Activated CD4-positive, alpha-beta memory T cell treated with anti-CD3 and anti-CD28 coated beads for 36 hours (primary cell): ENCODE data around the gene PASK. TPM values are rescaled to one million over a fixed set of nuclear protein-coding genes. Genes with fewer than 3 reads are reported as not detected.
"Not testable (repeated sequence)": the region's sequence is repeated elsewhere in the genome, so short reads cannot be mapped to it uniquely, and the experiment has no call there.

ENCODE experiments used
- CTCF ChIA-PET: fragments of 350-600 bp; sonication (Branson Sonifier 250); formaldehyde crosslinking; loops from one replicate; lab custom pipeline; 2021; ENCODE audit warnings: antibody characterized with exemption, inconsistent platforms; lab: Charles Lee
- POLR2A ChIA-PET: fragments of 350-600 bp; sonication (Branson Sonifier 250); formaldehyde crosslinking; loops from one replicate; lab custom pipeline; 2021; ENCODE audit warnings: antibody characterized with exemption; lab: Charles Lee
- DNase-seq: peaks from one replicate; pipeline ENCODE4 v3.0.0-alpha.2; 2020
- H3K27ac Mint-ChIP-seq: one replicate; pipeline ENCODE4 v1.8.0; 2021; ENCODE audit warnings: mixed read lengths
- H3K27me3 Mint-ChIP-seq: one replicate; pipeline ENCODE4 v1.8.0; 2021; ENCODE audit warnings: mixed read lengths
- H3K36me3 Mint-ChIP-seq: one replicate; pipeline ENCODE4 v1.8.0; 2021; ENCODE audit warnings: mixed read lengths
- H3K4me1 Mint-ChIP-seq: one replicate; pipeline ENCODE4 v1.8.0; 2021; ENCODE audit warnings: low read depth, mixed read lengths
- H3K4me3 Mint-ChIP-seq: one replicate; pipeline ENCODE4 v1.8.0; 2021; ENCODE audit warnings: mild to moderate bottlenecking, mixed read lengths
- H3K9me3 Mint-ChIP-seq: one replicate; pipeline ENCODE4 v1.8.0; 2021; ENCODE audit warnings: mixed read lengths
- intact Hi-C: fragments of 100-400 bp; cut with micrococcal nuclease; formaldehyde crosslinking; loops from one replicate; pipeline ENCODE4 v1.15.1; 2023
- total RNA-seq, 2 experiments: library from RNA; stranded (reverse); gene quantifications; one replicate each; pipeline ENCODE4 v1.2.3, GENCODE V29; 2021

Gene PASK
- total RNA-seq, 2 experiments from 2014 or later, result 86.1 to 100 TPM

DNA sequence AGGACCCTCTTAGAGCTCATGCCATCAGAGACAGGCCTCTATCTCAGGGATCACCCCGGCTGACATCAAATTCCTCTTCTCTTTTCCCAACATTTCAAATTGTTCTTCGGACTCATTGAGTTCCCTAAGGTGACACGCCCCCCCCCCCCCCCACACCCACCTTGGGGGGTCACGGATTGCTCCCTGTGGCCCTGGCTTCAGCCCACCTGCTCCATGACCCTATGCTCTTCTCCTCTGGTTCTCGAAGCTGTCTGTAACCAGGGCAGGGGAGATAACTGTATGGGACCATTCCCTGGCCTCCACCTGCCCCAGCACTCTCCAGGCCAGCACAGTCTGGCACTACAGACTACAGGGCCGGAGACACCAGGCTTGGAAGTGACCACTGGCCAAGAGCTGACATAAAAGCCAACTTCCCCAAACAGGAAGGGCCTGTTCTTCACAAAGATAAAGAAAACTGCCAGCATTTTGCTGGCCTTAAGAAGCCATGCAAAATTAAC lies 54.3 kb downstream of the PASK start:
- peaks cover 66% of the 10 kb centered on the region for H3K36me3 Mint-ChIP-seq
- no peaks in the 10 kb centered on the region for H3K27me3 Mint-ChIP-seq
- CTCF ChIA-PET, result interaction anchor here (0.7 to 1.5 kb wide), 3 partner anchors 16 to 23 kb away, joined by 3 to 9 read pairs (median 4); no protein-coding TSS in a partner anchor
- no peaks in the 10 kb centered on the region for H3K9me3 Mint-ChIP-seq
- peak overlapping the region; percentile 89 for H3K27ac Mint-ChIP-seq
- peaks cover 62% of the 10 kb centered on the region for H3K4me1 Mint-ChIP-seq
- intact Hi-C loops, result loop anchor here (2.0 to 10.0 kb wide), 2 partner anchors 18 to 220 kb away; partner anchors contain the start of genes HDLBP and SEPTIN2
- POLR2A ChIA-PET, result interaction anchor here (0.7 to 1.3 kb wide), 2 partner anchors 11 to 172 kb away, joined by 3 read pairs; no protein-coding TSS in a partner anchor
- no peak overlapping the region for H3K4me3 Mint-ChIP-seq
- DNase-seq, result no peak

DNA sequence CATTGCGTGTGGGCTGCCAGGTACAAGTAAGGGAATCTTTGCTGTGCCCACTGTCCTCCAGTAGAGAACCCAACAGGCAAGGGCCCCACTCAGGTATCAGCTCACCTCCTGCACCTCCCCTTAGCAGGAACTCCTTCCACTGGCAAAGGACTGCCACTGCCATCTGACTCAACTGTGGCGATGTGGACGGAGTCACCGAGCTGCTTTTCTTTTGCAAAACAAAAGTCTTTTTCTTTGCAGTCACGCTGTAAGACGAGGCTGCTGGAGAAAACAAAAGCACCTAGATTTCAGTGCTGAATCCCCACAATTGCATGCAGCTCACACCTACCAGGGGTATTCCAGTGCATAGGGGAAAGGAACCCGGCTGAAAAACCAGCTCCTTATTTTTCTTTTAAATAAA lies 55.1 kb downstream of the PASK start:
- no peak for DNase-seq
- peaks cover 60% of the 10 kb centered on the region for H3K36me3 Mint-ChIP-seq
- H3K4me1 Mint-ChIP-seq, result peaks cover 55% of the 10 kb centered on the region
- CTCF ChIA-PET, result interaction anchor here (0.7 to 1.0 kb wide), 2 partner anchors 15 to 22 kb away, joined by 3 to 9 read pairs; no protein-coding TSS in a partner anchor
- no peak overlapping the region for H3K4me3 Mint-ChIP-seq
- POLR2A ChIA-PET, result interaction anchor here (0.7 kb wide), 1 partner anchor 173 kb away, joined by 3 read pairs; no protein-coding TSS in a partner anchor
- H3K27ac Mint-ChIP-seq, result peak overlapping the region; percentile 15
- intact Hi-C loops, result loop anchor here (2.0 to 10.0 kb wide), 2 partner anchors 19 to 221 kb away; partner anchors contain the start of genes HDLBP and SEPTIN2
- H3K27me3 Mint-ChIP-seq, result no peaks in the 10 kb centered on the region
- no peaks in the 10 kb centered on the region for H3K9me3 Mint-ChIP-seq

DNA sequence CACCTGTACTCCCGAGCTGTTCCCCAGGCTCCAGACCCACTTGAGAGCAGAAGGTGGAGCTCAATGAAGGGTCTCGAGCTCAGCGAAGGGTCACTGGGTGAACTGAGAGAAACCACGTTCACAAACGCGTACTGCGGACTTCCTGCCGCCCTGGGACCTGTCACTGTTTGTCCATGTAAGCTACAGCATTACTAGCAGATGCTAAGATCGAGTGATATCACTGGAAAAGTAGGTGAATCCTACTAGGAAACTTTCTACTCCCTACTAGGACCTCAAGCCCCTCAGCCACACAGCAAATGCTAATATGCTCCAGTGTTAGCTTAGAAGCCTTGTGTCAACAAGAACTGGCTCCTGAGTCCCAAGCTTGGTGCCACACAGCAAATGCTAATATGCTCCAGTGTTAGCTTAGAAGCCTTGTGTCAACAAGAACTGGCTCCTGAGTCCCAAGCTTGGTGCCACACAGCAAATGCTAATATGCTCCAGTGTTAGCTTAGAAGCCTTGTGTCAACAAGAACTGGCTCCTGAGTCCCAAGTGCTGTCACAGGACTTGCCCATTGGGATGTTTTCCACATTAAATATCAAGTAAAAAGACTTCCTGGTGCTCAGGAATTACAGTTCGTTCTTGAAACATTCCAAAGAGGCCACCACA lies 56.0 kb downstream of the PASK start:
- H3K9me3 Mint-ChIP-seq, H3K4me3 Mint-ChIP-seq, CTCF ChIA-PET, DNase-seq, H3K27me3 Mint-ChIP-seq: not testable (repeated sequence)
- peaks cover 60% of the 10 kb centered on the region for H3K36me3 Mint-ChIP-seq
- intact Hi-C loops, result loop anchor here (10.0 kb wide), 1 partner anchor 222 kb away; the partner anchor contains the start of genes HDLBP and SEPTIN2
- POLR2A ChIA-PET, result interaction anchor here (0.7 kb wide), 1 partner anchor 56 kb away, joined by 3 read pairs; the partner anchor contains the start of gene PASK
- H3K4me1 Mint-ChIP-seq, result peaks cover 49% of the 10 kb centered on the region
- peak overlapping the region; percentile 32 for H3K27ac Mint-ChIP-seq

DNA sequence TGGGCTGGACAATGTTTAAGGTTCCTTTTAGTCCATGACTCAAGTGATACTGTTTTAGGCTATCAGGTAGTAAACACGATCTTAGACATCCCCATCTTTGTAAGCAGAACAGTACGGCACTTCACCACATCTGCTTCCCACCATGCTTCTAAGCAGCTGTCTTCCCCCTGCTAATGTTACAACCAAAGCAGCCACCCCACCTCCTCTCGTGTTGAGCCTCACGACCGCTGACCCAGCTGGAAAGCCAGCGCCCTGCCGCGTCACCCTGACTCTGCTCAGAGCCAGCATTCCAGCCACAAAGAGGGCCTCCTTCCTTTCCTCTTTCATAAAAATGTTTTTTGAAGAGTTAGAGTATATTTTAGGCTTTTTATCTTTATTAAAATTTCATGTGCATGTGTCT lies 56.6 kb downstream of the PASK start:
- Mint-ChIP-seq H3K27me3 (no peaks in the 10 kb centered on the region), H3K36me3 (peaks cover 64% of the 10 kb centered on the region), H3K27ac (peak overlapping the region; percentile 32), H3K4me3 (no peak overlapping the region), H3K4me1 (peaks cover 48% of the 10 kb centered on the region), H3K9me3 (no peaks in the 10 kb centered on the region)
- POLR2A ChIA-PET, result no interaction called here
- intact Hi-C loops, result loop anchor here (10.0 kb wide), 1 partner anchor 222 kb away; the partner anchor contains the start of genes HDLBP and SEPTIN2
- DNase-seq, result peak; percentile 3
- CTCF ChIA-PET, result no interaction called here

DNA sequence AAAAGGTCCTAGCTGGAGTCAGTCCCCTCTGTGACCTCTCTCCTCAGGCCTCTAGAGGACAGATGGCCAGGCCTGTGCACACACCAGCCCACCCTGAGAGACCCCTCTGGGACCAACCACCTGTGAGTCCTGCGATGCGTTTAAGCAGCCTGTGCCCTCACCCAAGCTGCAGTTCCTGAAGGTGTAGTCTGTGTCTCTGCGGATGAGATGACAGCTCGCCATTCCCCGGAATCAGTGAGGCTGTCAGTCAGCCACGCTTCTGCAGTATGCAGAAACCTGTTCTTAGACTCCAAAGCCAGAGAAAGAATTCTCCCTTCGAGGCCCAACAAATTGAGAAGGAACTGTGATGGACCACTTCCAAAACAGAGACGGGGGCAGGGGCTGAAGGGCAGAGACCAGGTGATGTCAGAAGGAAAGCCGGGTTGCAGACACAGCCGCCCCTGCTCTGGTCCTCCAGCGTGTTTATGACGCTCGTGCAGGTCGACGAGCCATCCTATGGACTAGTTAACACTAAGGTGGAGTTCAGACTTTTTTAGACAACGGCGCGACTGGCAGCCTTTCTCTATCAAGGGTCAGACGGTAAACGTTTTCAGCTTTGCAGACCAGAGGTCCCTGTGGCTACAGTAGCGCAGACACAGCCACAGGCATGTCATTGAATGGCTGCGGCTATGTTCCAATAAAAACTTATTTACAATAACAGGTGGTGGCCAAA lies 57.4 kb downstream of the PASK start:
- Mint-ChIP-seq H3K9me3 (no peaks in the 10 kb centered on the region), H3K4me3 (no peak overlapping the region), H3K27ac (no peak overlapping the region), H3K36me3 (peaks cover 64% of the 10 kb centered on the region), H3K27me3 (no peaks in the 10 kb centered on the region), H3K4me1 (peaks cover 40% of the 10 kb centered on the region)
- intact Hi-C loops, result loop anchor here (10.0 kb wide), 1 partner anchor 223 kb away; the partner anchor contains the start of genes HDLBP and SEPTIN2
- ChIA-PET CTCF (no interaction called here), POLR2A (no interaction called here)
- DNase-seq, result peak; percentile 4

DNA sequence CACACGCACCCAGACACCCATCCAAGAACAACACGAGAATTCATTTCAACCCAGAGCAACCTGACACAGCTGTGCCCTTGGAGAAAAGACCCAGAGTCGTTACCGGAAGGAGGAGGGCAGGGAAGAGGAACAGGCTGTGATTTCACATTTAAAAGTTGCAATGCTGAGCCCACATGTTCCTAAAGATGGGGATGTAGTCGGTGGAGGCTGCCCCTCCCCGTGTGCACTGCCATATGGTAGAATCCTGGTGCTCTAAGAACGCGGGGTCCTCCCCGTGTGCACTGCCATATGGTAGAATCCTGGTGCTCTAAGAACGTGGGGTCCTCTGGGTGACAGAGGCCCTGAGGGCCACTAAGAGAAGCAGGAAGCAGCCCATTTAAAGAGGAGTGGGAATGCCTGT lies 58.1 kb downstream of the PASK start:
- POLR2A ChIA-PET, result no interaction called here
- CTCF ChIA-PET, result no interaction called here
- Mint-ChIP-seq H3K4me3 (no peak overlapping the region), H3K27me3 (no peaks in the 10 kb centered on the region), H3K9me3 (no peaks in the 10 kb centered on the region), H3K27ac (no peak overlapping the region), H3K4me1 (peaks cover 33% of the 10 kb centered on the region), H3K36me3 (peaks cover 66% of the 10 kb centered on the region)
- DNase-seq, result peak; percentile 4
- intact Hi-C loops, result loop anchor here (10.0 kb wide), 1 partner anchor 224 kb away; the partner anchor contains the start of genes HDLBP and SEPTIN2

DNA sequence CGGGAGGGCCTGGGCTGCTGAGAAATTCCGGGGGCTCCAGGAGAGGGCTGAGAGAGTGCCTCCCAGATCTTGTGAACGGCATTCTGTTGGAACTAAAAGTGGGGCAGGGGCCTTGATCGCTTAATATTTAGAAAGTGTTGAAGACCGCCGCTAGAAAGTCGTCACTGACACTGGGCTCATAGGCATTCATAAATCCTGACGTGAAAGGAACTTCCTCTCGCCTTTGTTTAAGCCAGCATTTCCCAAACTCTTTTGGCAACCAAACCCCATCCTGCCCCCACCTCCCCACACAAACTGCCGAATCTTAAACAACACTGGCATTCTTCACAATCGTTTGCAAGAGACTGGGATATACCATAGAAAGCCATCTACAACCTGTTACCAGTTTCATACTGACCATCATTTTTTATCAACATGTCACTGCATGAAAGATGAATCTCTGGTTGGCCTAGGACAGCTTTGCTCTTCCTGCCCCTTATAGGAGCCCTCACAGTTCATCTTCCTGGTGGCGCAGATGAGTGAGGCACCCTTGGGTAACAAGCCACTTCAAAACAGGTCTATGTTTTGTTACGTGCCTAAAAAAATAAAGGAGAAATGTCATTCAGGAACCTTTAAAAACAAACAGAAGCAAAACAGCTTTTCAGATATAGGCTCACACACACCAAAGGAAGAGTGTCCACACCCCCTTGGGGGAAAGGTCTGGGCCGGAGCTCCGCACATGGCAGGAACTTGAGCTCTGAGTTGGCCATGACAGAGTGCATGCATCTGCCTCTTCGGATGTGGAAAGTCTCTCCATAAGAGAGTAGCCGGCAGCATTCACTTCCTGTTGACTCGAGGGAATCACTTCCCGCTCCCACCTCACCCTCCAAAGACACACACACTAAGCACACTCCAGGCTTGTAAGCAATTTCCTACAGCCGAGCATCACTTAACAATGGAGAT lies 60.2 kb downstream of the PASK start:
- Mint-ChIP-seq H3K36me3 (peaks cover 63% of the 10 kb centered on the region), H3K27me3 (no peaks in the 10 kb centered on the region), H3K4me3 (no peak overlapping the region), H3K27ac (peak overlapping the region; percentile 28), H3K4me1 (peaks cover 15% of the 10 kb centered on the region), H3K9me3 (peaks cover 4% of the 10 kb centered on the region)
- DNase-seq, result peak; percentile 4
- POLR2A ChIA-PET, result no interaction called here
- intact Hi-C loops, result no loop called here
- CTCF ChIA-PET, result interaction anchor here (1.8 kb wide), 1 partner anchor 11 kb away, joined by 9 read pairs; no protein-coding TSS in a partner anchor

DNA sequence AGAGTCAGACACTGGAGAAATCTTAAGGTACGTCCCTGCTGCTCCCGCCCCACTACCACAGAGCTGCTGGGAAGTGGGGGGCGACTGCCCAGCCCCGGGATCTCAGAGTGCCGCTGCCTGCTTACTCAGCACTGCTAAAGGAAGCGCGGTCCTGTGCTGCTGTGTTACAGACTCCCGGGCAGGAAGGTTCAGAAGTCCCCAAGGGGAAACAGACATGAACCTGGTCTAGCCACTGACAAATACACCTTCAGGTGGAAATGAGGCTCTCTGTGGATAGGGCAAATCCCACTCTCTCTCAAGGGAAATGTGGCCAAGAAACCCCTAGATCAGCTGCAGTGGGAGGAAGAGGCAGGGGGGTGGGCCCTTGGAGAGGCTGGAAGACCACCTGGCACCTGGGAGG lies 60.9 kb downstream of the PASK start:
- Mint-ChIP-seq H3K27ac (peak overlapping the region; percentile 28), H3K27me3 (no peaks in the 10 kb centered on the region), H3K4me3 (no peak overlapping the region), H3K36me3 (peaks cover 60% of the 10 kb centered on the region), H3K4me1 (peaks cover 11% of the 10 kb centered on the region), H3K9me3 (peaks cover 4% of the 10 kb centered on the region)
- peak; percentile 2 for DNase-seq
- ChIA-PET CTCF (no interaction called here), POLR2A (no interaction called here)
- intact Hi-C loops, result no loop called here

DNA sequence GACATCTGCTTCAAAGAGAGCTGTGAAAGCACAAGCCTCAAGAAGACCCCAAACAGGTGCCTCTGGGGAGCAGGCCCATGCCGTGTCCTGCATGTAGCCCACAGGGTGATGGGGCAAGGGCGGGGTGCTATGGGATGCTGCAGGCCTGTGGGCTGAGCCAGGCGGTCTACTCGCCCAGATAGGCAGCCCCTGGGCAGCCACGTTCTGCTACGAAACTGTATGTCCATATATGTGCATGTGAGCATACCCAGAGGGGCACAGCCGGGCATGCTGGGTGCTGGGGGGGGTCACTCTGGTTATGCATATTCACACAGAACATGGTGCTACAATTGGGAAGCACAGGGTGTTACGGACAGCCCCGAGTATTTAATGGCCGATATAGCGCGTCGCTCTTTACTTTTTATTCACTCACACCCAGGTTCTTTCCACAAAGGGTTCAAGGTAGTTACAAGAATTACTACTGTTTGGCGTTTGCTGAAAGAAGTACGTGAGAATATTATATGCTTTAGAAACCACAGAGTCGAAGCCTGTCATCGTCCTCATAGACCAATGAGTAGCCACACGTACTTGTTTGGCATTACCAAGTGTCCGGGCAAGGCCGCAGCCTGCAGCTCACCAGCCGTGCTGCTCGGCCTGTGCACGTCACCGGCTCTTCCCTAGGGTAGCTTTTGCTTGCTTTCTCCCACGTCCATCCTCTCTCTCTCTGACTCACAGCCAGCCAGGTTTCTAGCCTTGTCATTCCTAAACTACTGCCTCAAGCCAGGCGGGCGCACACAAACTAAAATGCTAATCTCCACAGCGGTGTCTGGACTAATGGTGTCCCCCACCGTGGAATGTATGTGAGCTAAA lies 61.6 kb downstream of the PASK start:
- H3K4me3 Mint-ChIP-seq, result no peak overlapping the region
- ChIA-PET POLR2A (no interaction called here), CTCF (interaction anchor here (1.2 kb wide), 1 partner anchor 9 kb away, joined by 5 read pairs; no protein-coding TSS in a partner anchor)
- peaks cover 11% of the 10 kb centered on the region for H3K4me1 Mint-ChIP-seq
- H3K9me3 Mint-ChIP-seq, result peaks cover 4% of the 10 kb centered on the region
- H3K27ac Mint-ChIP-seq, result no peak overlapping the region
- peaks cover 56% of the 10 kb centered on the region for H3K36me3 Mint-ChIP-seq
- intact Hi-C loops, result no loop called here
- no peaks in the 10 kb centered on the region for H3K27me3 Mint-ChIP-seq
- peak; percentile 8 for DNase-seq

DNA sequence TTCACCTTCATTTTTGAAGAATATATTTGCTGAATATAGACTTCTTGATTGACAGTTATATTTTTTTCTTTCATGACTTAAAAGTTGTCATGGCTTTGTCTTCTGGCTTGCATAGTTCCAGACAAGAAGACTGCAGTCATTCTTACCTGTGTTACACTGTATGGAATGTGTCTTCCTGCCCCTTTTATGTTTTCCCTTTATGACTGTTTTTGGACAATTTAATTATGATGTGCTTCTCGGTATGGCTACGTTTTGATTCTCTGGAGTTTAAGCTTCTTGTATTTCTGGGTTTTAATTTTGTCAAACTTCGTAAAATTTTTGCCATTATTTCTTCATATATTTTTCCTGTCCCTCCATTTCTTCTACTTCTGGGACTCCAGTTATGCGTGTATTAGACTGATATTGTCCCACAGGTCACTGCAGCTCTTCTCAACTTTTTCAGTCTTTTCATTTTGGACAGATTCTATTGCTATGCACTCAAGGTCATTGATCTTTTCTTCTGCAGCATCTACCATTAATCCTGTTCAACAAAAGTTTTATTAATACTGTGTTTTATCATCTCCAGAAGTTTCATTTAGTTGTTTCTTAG lies 64.3 kb downstream of the PASK start:
- H3K4me3 Mint-ChIP-seq, result no peak overlapping the region
- peak overlapping the region; percentile 10 for H3K27ac Mint-ChIP-seq

More for the DNA sequence above, 64.3 kb downstream of the PASK start:
- POLR2A ChIA-PET, result no interaction called here
- H3K9me3 Mint-ChIP-seq, result peaks cover 4% of the 10 kb centered on the region
- intact Hi-C loops, result no loop called here
- CTCF ChIA-PET, result interaction anchor here (1.0 kb wide), 1 partner anchor 75 kb away, joined by 3 read pairs; no protein-coding TSS in a partner anchor
- peaks cover 45% of the 10 kb centered on the region for H3K36me3 Mint-ChIP-seq
- peaks cover 9% of the 10 kb centered on the region for H3K4me1 Mint-ChIP-seq
- DNase-seq, result no peak
- no peaks in the 10 kb centered on the region for H3K27me3 Mint-ChIP-seq
